Activated T-helper 1 cell treated with anti-CD3 and anti-CD28 coated beads, Interleukin-12 subunit alpha, Interleukin-12 subunit beta, Interleukin-2, Interleukin-4 antibody, amounts not matched to agents 30 ng/mL and 10 ng/mL and 1 ng/mL, durations not matched to agents 14 hours and 24 hours and 36 hours (primary cell): Measurements from ENCODE around the gene PGF. TPM values are rescaled to one million over a fixed set of nuclear protein-coding genes. Genes with fewer than 3 reads are reported as not detected.

Experiments
- DNase-seq: peaks from one replicate; pipeline ENCODE4 v3.0.0; 2021; ENCODE audit warnings: low spot score
- H3K27ac Mint-ChIP-seq: one replicate; pipeline ENCODE4 v1.8.0; 2021; ENCODE audit warnings: mild to moderate bottlenecking, mixed read lengths
- H3K27me3 Mint-ChIP-seq: one replicate; pipeline ENCODE4 v1.8.0; 2022; ENCODE audit warnings: mild to moderate bottlenecking, moderate library complexity, mixed read lengths; ENCODE audit not compliant: insufficient read depth
- H3K36me3 Mint-ChIP-seq: one replicate; pipeline ENCODE4 v1.8.0; 2021; ENCODE audit warnings: low read depth, mixed read lengths
- H3K4me1 Mint-ChIP-seq: one replicate; pipeline ENCODE4 v1.8.0; 2021; ENCODE audit warnings: low read depth, mixed read lengths
- H3K4me3 Mint-ChIP-seq: one replicate; pipeline ENCODE4 v1.8.0; 2021; ENCODE audit warnings: mild to moderate bottlenecking, moderate library complexity, mixed read lengths
- H3K9me3 Mint-ChIP-seq: one replicate; pipeline ENCODE4 v1.8.0; 2021; ENCODE audit warnings: mixed read lengths
- intact Hi-C: fragments of 100-400 bp; cut with micrococcal nuclease; formaldehyde crosslinking; loops from one replicate; pipeline ENCODE4 v1.15.1; 2024
- total RNA-seq: library from RNA; stranded (reverse); gene quantifications from 2 replicates; pipeline ENCODE4 v1.2.3, GENCODE V29; 2022

The PGF gene
- total RNA-seq, 1 donor from 2014 or later = 0.41 TPM

DNA sequence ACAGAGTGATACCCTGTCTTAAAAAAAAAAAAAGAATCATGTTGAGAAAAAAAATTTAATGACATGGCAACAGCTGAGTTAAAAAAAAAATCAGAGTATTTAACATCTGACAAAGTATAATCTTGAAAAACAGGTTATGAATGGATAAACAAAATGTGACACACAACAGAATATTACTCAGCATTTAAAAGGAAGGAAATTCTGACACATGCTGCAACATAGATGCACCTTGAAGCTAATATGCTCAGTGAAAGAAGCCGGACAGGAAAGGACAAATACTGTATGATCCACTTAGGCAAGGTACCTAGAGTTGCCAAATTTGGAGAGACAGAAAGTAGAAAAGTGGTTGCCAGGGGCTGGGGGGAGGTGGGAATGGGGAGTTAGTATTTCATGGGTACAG is 27.9 kb upstream of the PGF start:
- H3K4me3 Mint-ChIP-seq = no peak overlapping the region
- no peaks in the 10 kb centered on the region for H3K27me3 Mint-ChIP-seq
- no peaks in the 10 kb centered on the region for H3K36me3 Mint-ChIP-seq
- H3K4me1 Mint-ChIP-seq = no peaks in the 10 kb centered on the region
- H3K9me3 Mint-ChIP-seq = no peaks in the 10 kb centered on the region
- no peak overlapping the region for H3K27ac Mint-ChIP-seq
- intact Hi-C loops = no loop called here
- DNase-seq = no peak

DNA sequence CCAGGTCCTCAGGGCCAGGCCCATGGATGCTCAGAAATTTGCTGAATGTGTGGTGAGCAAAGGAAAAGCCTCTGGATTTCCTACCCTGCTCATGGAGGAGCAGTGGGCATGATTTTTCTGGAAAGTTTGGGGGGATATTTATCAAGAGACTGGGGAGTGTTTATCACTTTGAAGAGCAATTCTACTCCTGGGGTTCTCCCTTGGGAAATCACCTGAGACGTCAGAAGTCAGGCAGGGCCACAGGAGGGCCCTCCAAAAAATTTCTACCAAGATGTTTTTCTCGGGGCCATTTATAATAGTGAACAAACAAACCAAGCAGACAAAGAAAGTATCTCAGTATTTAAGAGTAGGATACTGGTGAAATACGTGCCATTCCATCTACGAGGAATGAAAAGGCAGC is 27.3 kb upstream of the PGF start:
- DNase-seq = no peak
- no peak overlapping the region for H3K27ac Mint-ChIP-seq
- no peak overlapping the region for H3K4me3 Mint-ChIP-seq
- H3K27me3 Mint-ChIP-seq = no peaks in the 10 kb centered on the region
- no peaks in the 10 kb centered on the region for H3K9me3 Mint-ChIP-seq
- intact Hi-C loops = no loop called here
- no peaks in the 10 kb centered on the region for H3K36me3 Mint-ChIP-seq
- no peaks in the 10 kb centered on the region for H3K4me1 Mint-ChIP-seq

DNA sequence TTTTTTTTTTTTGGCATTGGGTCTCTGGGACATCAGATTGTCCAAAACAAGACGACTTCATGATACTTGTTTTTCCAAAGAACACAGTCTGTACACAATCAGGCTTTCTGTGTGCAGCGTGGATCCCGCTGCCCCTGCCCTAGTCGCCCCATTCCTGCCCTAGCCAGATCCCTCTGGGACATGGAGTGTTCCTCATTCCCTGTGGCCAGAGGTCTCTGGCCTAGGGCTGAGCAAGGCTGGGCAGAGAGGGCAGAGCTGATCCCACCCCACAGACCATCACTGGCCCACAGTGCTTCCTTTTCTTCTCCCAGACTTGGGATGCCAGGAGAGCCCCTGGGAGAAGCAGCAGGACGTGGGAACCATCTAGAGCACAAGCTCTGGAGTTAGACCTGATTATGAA is 26.4 kb upstream of the PGF start:
- intact Hi-C loops = no loop called here
- H3K36me3 Mint-ChIP-seq = no peaks in the 10 kb centered on the region
- DNase-seq = no peak
- no peak overlapping the region for H3K4me3 Mint-ChIP-seq
- H3K27me3 Mint-ChIP-seq = no peaks in the 10 kb centered on the region
- no peak overlapping the region for H3K27ac Mint-ChIP-seq
- no peaks in the 10 kb centered on the region for H3K4me1 Mint-ChIP-seq
- H3K9me3 Mint-ChIP-seq = no peaks in the 10 kb centered on the region

DNA sequence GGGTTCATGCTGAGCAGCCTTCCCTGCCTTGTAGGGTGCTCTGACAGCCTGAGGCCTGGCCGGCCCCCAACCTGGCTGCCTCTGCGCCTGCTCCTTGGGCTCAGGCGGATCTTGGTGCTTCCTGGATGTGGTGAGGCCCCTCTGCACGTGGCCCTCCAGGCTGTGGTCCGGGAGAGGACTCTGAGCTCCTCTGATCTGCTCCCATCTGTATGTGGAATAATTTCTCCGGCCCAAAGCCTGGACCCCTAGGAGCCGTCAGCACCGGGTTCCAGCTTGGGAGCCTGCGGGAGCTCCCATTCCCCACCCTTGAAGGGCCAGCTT is 26.0 kb upstream of the PGF start:
- H3K27me3 Mint-ChIP-seq = no peaks in the 10 kb centered on the region
- intact Hi-C loops = no loop called here
- H3K4me1 Mint-ChIP-seq = no peaks in the 10 kb centered on the region
- H3K9me3 Mint-ChIP-seq = no peaks in the 10 kb centered on the region
- no peak for DNase-seq
- H3K27ac Mint-ChIP-seq = no peak overlapping the region
- H3K4me3 Mint-ChIP-seq = no peak overlapping the region
- H3K36me3 Mint-ChIP-seq = no peaks in the 10 kb centered on the region

DNA sequence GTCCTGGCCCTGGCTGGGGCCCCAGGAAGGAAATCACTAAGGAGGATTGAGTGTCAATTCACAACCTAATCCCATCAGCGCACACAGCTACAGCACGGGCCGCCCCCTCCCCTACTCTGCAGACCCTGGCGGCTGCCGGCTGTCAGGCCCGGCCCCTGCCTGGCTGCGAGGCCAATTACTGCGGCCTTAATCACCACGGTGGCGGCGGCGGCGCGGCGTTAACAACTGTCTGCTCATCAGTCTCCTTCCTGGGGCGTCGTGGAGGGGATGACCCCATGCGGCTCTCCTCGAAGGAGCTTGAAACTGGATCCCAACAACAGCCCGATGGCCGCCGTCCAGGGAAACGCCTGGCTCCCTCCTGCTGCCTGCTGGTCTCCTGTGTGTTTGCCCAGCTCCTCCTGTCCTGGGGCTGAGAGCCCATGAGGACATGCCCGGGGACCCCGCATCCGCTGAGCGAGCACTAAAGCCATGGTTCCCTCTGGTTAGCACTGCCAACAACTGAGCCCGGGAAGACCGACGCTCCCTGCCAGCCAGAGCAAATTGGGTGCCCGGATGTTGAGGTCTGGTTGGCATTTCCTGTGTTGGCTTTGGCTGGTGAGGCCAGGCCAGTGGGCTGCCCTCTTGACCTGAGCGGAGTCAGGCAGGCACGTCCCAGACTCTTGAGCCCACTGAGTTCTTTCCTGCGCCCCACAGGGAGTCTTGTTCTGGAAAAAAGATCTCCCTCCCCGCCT is 25.5 kb upstream of the PGF start:
- no peak overlapping the region for H3K27ac Mint-ChIP-seq
- H3K4me1 Mint-ChIP-seq = no peaks in the 10 kb centered on the region
- H3K9me3 Mint-ChIP-seq = no peaks in the 10 kb centered on the region
- H3K27me3 Mint-ChIP-seq = no peaks in the 10 kb centered on the region
- H3K36me3 Mint-ChIP-seq = no peaks in the 10 kb centered on the region
- intact Hi-C loops = no loop called here
- no peak for DNase-seq
- no peak overlapping the region for H3K4me3 Mint-ChIP-seq

DNA sequence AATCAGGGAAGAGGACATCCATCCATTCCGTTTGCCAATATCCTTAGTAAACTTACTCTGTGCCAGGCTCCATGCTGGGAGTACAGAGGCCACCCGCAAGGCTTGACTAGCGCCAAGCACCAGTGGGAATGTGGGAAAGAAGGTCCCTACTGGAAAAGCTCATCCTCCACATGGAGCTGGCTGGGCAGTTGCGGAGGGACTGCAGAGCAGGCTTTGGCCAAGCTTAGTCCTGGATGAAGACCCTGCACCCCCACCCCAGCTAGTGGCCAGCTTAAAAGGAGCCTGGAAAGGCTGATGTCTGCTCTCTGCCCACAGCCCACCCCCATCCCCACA is 25.0 kb upstream of the PGF start:
- intact Hi-C loops = no loop called here
- Mint-ChIP-seq H3K9me3 (no peaks in the 10 kb centered on the region), H3K4me1 (no peaks in the 10 kb centered on the region), H3K27ac (no peak overlapping the region), H3K4me3 (no peak overlapping the region), H3K27me3 (no peaks in the 10 kb centered on the region), H3K36me3 (no peaks in the 10 kb centered on the region)
- DNase-seq = no peak

DNA sequence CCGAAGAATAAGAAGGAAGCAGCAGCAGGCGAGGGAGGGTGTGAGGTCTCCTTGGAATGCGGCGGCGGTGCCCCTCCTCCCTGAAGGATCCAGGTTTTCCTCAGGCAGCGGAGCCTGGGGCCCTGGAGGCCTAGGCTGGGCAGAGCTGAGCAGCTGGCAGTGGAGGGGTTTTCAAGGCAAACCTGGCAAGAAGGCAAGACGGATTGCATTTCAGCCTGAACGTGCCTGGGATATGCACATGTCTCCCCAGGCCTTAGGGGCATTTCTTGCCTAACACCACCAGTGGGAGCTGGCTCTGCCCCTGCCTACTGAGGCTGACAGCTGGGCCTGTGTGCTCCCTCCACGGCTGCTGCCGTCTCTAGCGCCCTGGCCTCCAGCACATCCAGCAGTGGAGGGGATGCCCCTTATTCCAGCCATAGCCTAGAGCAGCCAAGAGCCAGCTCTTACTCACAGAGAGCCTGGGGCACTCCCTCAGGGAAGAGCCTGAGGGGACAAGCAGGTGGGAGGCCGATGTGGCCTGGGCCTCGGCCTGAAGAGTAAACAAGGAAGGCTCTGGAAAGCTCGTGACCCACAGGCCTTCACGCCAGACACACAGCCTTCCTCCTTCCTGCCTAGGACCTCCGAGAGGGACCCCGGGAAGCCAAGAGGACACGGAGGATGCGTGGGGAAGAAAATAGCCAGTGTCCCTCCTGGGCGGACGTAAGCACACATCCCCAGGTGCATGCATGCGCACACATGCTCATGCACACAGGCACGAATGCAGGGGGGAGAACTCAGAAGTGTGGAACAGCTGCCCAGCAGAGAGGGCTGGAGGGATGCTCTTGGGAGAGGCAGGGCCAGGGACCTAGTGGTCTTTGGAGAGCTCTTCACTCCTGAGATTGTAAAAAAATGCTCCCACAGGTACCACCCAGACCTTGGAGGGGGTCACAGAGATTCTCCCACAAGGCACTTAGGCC is 24.3 kb upstream of the PGF start:
- H3K27me3 Mint-ChIP-seq = no peaks in the 10 kb centered on the region
- no peaks in the 10 kb centered on the region for H3K9me3 Mint-ChIP-seq
- no peak overlapping the region for H3K4me3 Mint-ChIP-seq
- intact Hi-C loops = no loop called here
- H3K27ac Mint-ChIP-seq = no peak overlapping the region
- H3K4me1 Mint-ChIP-seq = no peaks in the 10 kb centered on the region
- no peak for DNase-seq
- H3K36me3 Mint-ChIP-seq = no peaks in the 10 kb centered on the region

DNA sequence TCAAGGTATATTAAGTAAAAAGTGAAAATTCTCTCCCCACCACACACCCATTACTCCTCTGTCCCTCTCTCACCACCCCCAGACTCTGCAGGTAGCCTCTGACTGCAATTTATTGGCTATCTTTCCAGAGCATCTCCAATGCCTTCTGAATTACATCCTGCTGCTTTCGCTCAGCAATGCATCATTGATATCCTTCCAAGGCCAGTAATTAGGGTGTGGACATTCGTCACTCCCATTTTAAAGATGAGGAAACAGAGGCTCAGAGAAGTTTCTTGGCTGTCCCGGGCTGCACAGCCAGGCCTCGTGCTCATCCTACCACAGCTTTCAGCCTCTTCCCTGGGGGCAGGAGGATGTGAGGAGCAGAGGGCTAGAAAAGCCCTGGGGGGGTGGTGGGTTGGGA is 23.6 kb upstream of the PGF start:
- Mint-ChIP-seq H3K9me3 (no peaks in the 10 kb centered on the region), H3K27me3 (no peaks in the 10 kb centered on the region), H3K27ac (no peak overlapping the region), H3K36me3 (no peaks in the 10 kb centered on the region), H3K4me1 (no peaks in the 10 kb centered on the region), H3K4me3 (no peak overlapping the region)
- intact Hi-C loops = no loop called here
- DNase-seq = no peak

DNA sequence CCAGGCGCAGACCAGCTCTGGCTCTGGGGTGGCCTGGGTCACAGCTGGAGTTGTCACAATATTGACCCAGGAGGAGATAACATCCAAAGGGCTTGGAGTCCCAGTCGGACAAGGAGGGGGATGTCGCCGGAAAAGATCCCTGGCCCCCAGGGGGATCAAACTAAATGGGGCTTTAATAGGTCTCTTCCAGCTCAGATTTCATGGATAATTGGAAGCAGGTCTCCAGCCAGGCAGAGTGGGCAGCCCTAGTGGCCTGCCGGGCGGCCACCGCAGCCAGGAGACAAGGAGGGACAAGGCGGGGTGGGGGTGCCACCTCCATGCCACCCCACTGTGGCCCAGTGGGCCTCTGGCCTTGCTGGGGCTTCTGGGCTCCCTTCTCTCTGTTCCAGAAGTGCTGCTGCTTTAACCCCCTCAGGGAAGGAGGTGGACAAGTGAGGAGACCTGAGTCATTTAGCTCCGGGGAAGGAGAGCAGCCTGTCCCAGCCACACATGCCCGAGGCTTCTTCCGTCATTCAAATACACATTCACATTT is 23.1 kb upstream of the PGF start:
- H3K9me3 Mint-ChIP-seq = no peaks in the 10 kb centered on the region
- H3K27ac Mint-ChIP-seq = no peak overlapping the region
- DNase-seq = no peak
- no peaks in the 10 kb centered on the region for H3K27me3 Mint-ChIP-seq
- no peaks in the 10 kb centered on the region for H3K36me3 Mint-ChIP-seq
- H3K4me3 Mint-ChIP-seq = no peak overlapping the region
- no peaks in the 10 kb centered on the region for H3K4me1 Mint-ChIP-seq
- intact Hi-C loops = no loop called here

DNA sequence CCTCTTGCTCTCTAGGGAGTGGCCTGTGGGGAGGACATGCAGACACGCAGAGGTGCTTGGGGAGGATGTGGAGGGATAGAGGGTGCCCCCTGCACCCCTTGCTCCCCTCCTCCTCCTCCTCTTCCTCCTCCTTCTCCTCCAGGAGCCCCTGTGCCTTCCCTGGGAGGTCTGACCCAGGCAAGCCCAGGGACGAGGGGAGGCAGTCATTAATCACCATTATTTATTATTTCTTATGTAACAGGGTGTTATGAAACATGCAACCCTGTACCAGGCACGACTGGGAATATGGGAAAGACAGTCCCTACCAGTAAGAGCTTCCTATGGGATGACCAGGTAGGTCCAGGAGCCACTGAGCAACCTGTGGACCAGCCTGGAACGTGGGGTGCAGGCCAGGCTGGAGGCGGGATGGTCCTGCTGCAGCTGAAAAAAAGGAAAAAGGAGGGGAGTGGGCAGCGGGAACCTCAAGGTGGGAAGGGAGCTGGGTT is 22.5 kb upstream of the PGF start:
- Mint-ChIP-seq H3K27me3 (no peaks in the 10 kb centered on the region), H3K9me3 (no peaks in the 10 kb centered on the region), H3K27ac (no peak overlapping the region), H3K4me1 (no peaks in the 10 kb centered on the region), H3K36me3 (no peaks in the 10 kb centered on the region), H3K4me3 (no peak overlapping the region)
- DNase-seq = no peak
- intact Hi-C loops = no loop called here

DNA sequence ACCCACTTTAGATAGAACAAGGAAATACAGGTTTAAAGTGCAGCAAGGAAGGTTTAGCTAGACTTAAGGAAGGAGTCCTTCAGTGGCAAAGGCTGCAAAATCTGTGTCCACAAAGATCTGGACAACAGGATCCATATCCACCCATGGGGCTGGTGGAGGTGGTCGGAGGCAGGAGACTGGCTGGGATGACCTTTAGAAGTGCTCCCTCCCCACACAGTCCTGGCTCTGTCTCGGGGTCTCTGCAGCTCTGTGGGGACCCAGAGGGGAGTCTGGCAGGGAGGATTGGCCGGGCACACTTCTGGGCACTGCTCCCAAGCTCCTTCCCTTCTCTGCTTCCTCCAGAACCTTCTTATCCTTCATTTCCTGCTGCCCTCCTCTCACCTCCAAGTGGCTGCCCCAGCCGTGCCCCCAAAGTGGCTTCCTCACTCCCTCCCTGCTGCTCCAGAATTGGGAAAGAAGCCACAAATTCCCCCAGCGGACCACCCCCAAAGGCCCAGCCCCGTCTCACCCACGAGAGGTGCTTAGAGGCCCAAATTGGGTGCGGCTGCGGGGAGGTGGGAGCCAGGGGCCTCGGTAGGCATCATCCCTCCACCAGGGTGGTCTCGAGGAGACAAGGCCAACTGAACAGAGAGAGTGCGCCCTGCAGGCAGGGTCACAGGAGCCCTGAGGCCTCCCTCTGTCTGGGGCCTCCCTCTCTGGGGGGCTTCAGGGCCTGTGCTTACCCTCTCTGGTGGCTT is 21.9 kb upstream of the PGF start:
- intact Hi-C loops = no loop called here
- Mint-ChIP-seq H3K9me3 (no peaks in the 10 kb centered on the region), H3K36me3 (no peaks in the 10 kb centered on the region), H3K4me3 (no peak overlapping the region), H3K4me1 (no peaks in the 10 kb centered on the region), H3K27me3 (no peaks in the 10 kb centered on the region), H3K27ac (no peak overlapping the region)
- no peak for DNase-seq

DNA sequence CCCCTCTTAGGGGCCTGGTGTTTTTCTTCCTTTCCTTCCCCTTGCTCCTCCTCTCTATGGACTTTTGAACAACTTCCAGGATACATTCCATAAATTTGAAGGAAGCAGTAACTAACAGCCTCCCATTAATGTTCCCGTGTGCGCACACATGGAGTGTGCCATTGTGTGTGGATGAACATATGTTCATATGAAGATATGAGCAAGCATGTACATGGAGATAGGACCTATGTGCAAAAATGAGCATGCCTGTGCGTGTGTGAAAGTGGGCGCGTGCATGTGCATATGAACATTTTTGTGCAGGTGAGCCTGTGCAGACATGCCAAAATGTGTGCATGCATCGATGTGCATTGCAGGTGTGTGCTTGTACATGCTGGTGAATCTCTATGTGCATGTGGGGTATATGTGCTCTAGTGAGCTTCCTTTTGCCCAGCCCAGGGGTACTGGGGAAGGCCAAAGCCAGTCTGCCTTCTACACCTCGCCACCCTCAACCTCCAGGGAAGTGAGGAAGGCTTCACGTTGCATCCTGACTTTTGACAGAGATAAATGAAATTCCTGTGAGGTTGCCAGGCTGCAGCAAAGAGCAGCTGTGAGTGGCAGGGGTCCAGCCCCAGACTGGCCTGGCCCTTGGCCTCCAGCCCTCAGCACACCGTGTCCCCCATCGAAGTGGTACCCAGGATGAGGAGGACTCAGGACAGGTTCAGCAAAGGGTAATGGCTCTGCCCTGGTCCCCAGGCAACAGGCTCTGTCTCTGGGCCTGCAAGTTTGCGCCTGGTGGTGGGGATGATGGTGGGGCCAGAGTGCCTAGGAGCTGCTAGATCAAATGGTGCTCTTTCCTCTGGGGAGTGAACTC is 21.1 kb upstream of the PGF start:
- Mint-ChIP-seq H3K4me3 (no peak overlapping the region), H3K4me1 (no peaks in the 10 kb centered on the region)

More for the DNA sequence above, 21.1 kb upstream of the PGF start:
- DNase-seq = no peak
- no peaks in the 10 kb centered on the region for H3K27me3 Mint-ChIP-seq
- intact Hi-C loops = no loop called here
- H3K27ac Mint-ChIP-seq = no peak overlapping the region
- no peaks in the 10 kb centered on the region for H3K36me3 Mint-ChIP-seq
- H3K9me3 Mint-ChIP-seq = no peaks in the 10 kb centered on the region
